ENCODE measurements around the gene ST6GAL1.

DNA sequence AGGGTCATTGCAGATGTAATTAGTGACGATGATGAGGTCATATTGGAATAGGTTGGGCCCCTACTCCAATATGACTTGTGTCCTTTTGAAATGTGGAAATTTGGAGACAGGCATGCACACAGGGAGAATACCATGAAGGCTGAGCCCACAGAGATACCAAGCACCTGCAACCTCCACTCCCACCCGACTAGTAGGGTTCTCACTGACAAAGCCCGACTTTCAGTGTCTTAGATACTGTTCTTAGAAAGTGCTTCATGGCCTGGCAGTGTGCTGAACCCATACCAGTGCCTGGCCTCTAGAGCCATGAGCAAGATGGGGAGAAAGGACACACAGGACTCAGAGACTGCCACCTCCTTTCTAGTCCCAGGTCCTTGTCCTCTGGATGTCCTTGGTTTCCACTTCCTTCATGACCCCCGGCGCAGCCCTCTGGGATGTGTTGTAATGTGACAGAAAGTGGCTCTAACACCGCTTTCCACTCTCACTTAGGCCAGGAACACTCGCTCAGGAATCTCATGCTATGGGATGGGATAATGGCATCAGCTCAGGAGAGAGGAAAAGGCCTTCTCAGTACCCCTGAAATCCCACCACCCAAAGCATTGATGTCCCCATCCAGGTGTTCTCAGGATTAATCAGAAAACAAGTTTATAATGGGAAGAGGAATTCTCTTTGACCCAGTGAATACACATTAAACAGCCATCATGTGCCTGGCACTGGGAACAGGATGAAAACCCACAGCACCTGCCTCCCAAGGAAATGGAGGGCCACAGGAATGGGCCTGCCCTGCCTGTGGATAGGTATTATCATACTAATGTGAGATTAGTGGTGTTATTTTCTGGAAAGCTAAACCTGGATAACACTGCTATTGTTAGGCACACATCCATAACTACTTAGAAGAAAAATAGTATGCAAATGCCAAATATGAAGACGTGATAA lies 149.0 kb downstream of the ST6GAL1 start:
- TF ChIP-seq EP300 (IDR thresholded peaks at IDR 0.05; ENCODE audit: borderline replicate concordance in 1 of 2, low read depth in 2 of 2, low read length in 2 of 2), result no peak
- TF ChIP-seq POLR2A (IDR thresholded peaks at IDR 0.05; ENCODE audit: control extremely low read depth in 1 of 2, low read depth in 2 of 2, low read length in 2 of 2), result peak in 1 of 2 experiments; percentile 47; a peak in 2 of 3 replicates
- TF ChIP-seq, protein P1, sequence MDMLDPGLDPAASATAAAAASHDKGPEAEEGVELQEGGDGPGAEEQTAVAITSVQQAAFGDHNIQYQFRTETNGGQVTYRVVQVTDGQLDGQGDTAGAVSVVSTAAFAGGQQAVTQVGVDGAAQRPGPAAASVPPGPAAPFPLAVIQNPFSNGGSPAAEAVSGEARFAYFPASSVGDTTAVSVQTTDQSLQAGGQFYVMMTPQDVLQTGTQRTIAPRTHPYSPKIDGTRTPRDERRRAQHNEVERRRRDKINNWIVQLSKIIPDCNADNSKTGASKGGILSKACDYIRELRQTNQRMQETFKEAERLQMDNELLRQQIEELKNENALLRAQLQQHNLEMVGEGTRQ (IDR thresholded peaks at IDR 0.05; ENCODE audit: low read length), result no peak
- 0 out of 2 replicates have a peak, but pooled peaks have one; percentile 33 for TF ChIP-seq POLR2AphosphoS5 (IDR thresholded peaks at IDR 0.05; ENCODE audit: low read depth, low read length)
- no peak for TF ChIP-seq YY1 (IDR thresholded peaks at IDR 0.05; ENCODE audit: low read depth, low read length)
- no peak for TF ChIP-seq SUZ12 (IDR thresholded peaks at IDR 0.05; ENCODE audit: low read length)
- TF ChIP-seq, protein P2, sequence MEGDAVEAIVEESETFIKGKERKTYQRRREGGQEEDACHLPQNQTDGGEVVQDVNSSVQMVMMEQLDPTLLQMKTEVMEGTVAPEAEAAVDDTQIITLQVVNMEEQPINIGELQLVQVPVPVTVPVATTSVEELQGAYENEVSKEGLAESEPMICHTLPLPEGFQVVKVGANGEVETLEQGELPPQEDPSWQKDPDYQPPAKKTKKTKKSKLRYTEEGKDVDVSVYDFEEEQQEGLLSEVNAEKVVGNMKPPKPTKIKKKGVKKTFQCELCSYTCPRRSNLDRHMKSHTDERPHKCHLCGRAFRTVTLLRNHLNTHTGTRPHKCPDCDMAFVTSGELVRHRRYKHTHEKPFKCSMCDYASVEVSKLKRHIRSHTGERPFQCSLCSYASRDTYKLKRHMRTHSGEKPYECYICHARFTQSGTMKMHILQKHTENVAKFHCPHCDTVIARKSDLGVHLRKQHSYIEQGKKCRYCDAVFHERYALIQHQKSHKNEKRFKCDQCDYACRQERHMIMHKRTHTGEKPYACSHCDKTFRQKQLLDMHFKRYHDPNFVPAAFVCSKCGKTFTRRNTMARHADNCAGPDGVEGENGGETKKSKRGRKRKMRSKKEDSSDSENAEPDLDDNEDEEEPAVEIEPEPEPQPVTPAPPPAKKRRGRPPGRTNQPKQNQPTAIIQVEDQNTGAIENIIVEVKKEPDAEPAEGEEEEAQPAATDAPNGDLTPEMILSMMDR (IDR thresholded peaks at IDR 0.05; ENCODE audit: control extremely low read depth in 1 of 3, insufficient read depth in 1 of 3, low read depth in 1 of 3, low read length in 3 of 3), result no peak
- TF ChIP-seq GTF2F1 (IDR thresholded peaks at IDR 0.05; ENCODE audit: borderline replicate concordance, low read depth, low read length), result no peak
- TF ChIP-seq TAF1 (IDR thresholded peaks at IDR 0.05; ENCODE audit: low read depth, low read length), result no peak
- TF ChIP-seq MAFK (IDR thresholded peaks at IDR 0.05; ENCODE audit: low read depth, low read length), result no peak
- no peak for TF ChIP-seq TBP (IDR thresholded peaks at IDR 0.05; ENCODE audit: low read depth, low read length)
- no peak for TF ChIP-seq CEBPB (IDR thresholded peaks at IDR 0.05; ENCODE audit: low read depth, low read length)

Measured in H1 (cell line).